Endothelial cell of umbilical vein (primary cell): Measurements from ENCODE around the gene CADM4. TPM values are rescaled to one million over a fixed set of nuclear protein-coding genes. Genes with fewer than 3 reads are reported as not detected.

ENCODE experiments used
- BruUV-seq: library from RNA; stranded (reverse); fragments of 400-500 nt; replicated peaks from 2 replicates; lab custom pipeline; 2021; lab: Mats Ljungman, UMichigan
- CTCF ChIA-PET: fragments of 300-600, 350-600 bp; sonication (Branson Sonifier 250); formaldehyde crosslinking; loops from one replicate; lab custom pipeline; 2021; ENCODE audit warnings: antibody characterized with exemption, inconsistent platforms; lab: Charles Lee
- POLR2A ChIA-PET: fragments of 300-600, 350-600 bp; sonication (Branson Sonifier 250); formaldehyde crosslinking; loops from one replicate; lab custom pipeline; 2021; ENCODE audit warnings: antibody characterized with exemption, inconsistent platforms; lab: Charles Lee
- DNase-seq: peaks from one replicate; pipeline ENCODE4 v3.0.0-alpha.2; 2011; ENCODE audit warnings: low read depth, low spot score
- FAIRE-seq: peaks from 2 replicates; lab custom pipeline; 2011; peaks lifted over from hg19 to GRCh38; lab: Jason Lieb, UNC
- H2AFZ ChIP-seq: 2 replicates; pipeline ENCODE4 v1.6.0; 2012; ENCODE audit warnings: low read depth, low read length, control low read depth, inconsistent platforms
- H3K27ac ChIP-seq: 2 replicates; pipeline ENCODE4 v1.5.1; 2011; ENCODE audit warnings: low read depth, mild to moderate bottlenecking, control low read depth, low read length, moderate library complexity; ENCODE audit not compliant: insufficient read depth
- H3K27me3 ChIP-seq, 2 experiments: 2 replicates each; pipeline versions ENCODE4 v1.6.0 to v1.6.1; 2011; ENCODE audit warnings: low read length in 2 of 2, mixed read lengths in 1 of 2; ENCODE audit not compliant: control insufficient read depth in 2 of 2, insufficient read depth in 2 of 2
- H3K36me3 ChIP-seq, 2 experiments: 2 replicates in 1 of 2; 3 replicates in 1 of 2; pipeline ENCODE4 v1.5.1; 2011; ENCODE audit warnings: low read length in 2 of 2, mild to moderate bottlenecking in 1 of 2, moderate library complexity in 1 of 2; ENCODE audit not compliant: control insufficient read depth in 2 of 2, insufficient read depth in 2 of 2; ENCODE audit errors: extremely low read depth in 1 of 2
- H3K4me1 ChIP-seq: 3 replicates; pipeline ENCODE4 v1.5.1; 2011; ENCODE audit warnings: mild to moderate bottlenecking, low read length; ENCODE audit not compliant: control insufficient read depth, insufficient read depth; ENCODE audit errors: extremely low read depth
- H3K4me2 ChIP-seq: 2 replicates; pipeline ENCODE4 v1.6.1; 2011; ENCODE audit warnings: low read length, control low read depth, mixed read lengths; ENCODE audit not compliant: insufficient read depth
- H3K4me3 ChIP-seq, 3 experiments: fragments of 200-600 bp in 1 of 3; sonication (generic), shearing (Covaris generic) in 1 of 3; replicated peaks in 1 of 3; 2 replicates each; pipeline ENCODE4 v1.5.1; 2011 to 2016; ENCODE audit warnings: control low read depth in 3 of 3, low read length in 3 of 3, mild to moderate bottlenecking in 2 of 3, inconsistent platforms in 1 of 3, low read depth in 1 of 3, moderate library complexity in 1 of 3; ENCODE audit not compliant: insufficient read depth in 1 of 3
- H3K79me2 ChIP-seq: 2 replicates; pipeline ENCODE4 v1.6.0; 2012; ENCODE audit warnings: low read length, inconsistent platforms; ENCODE audit not compliant: control insufficient read depth, insufficient read depth
- H3K9ac ChIP-seq: replicated peaks from 2 replicates; pipeline ENCODE3; 2011; ENCODE audit warnings: low read length, control low read depth; ENCODE audit not compliant: insufficient read depth; ENCODE audit errors: extremely low read depth
- H3K9me1 ChIP-seq: replicated peaks from 3 replicates; pipeline ENCODE4 v1.6.0; 2011; ENCODE audit warnings: mild to moderate bottlenecking, low read length; ENCODE audit not compliant: control insufficient read depth, insufficient read depth; ENCODE audit errors: extremely low read depth
- H3K9me3 ChIP-seq: replicated peaks from 2 replicates; pipeline ENCODE4 v1.5.1; 2012; ENCODE audit warnings: low read length, inconsistent platforms; ENCODE audit not compliant: control insufficient read depth, insufficient read depth
- H4K20me1 ChIP-seq: replicated peaks from 2 replicates; pipeline ENCODE3; 2011; ENCODE audit warnings: mild to moderate bottlenecking, low read length; ENCODE audit not compliant: control insufficient read depth, insufficient read depth; ENCODE audit errors: extremely low read depth
- CTCF ChIP-seq, 2 donors: IDR thresholded peaks; 1 replicate in 1 of 2; 2 replicates in 1 of 2; pipeline ENCODE4 v1.5.1; 2011; ENCODE audit warnings: low read length in 2 of 2, mild to moderate bottlenecking in 2 of 2, moderate library complexity in 2 of 2, control low read depth in 1 of 2, inconsistent platforms in 1 of 2, low read depth in 1 of 2; ENCODE audit not compliant: insufficient read depth in 1 of 2; ENCODE audit errors: extremely low read depth in 1 of 2
- EZH2 ChIP-seq: IDR thresholded peaks from 2 replicates; pipeline ENCODE4 v1.6.1; 2012; ENCODE audit warnings: borderline replicate concordance, low read depth, mild to moderate bottlenecking, moderate library complexity, low read length, inconsistent platforms; ENCODE audit not compliant: severe bottlenecking
- FOS ChIP-seq: IDR thresholded peaks from 2 replicates; pipeline ENCODE4 v1.6.1; 2011; ENCODE audit warnings: mild to moderate bottlenecking, low read length, moderate library complexity, borderline replicate concordance; ENCODE audit not compliant: insufficient read depth
- GATA2 ChIP-seq: IDR thresholded peaks from 2 replicates; pipeline ENCODE4 v1.7.0; 2011; ENCODE audit warnings: low read depth, mild to moderate bottlenecking, moderate library complexity, mixed read lengths, low read length; ENCODE audit not compliant: insufficient read length, insufficient read depth
- JUN ChIP-seq: IDR thresholded peaks from 2 replicates; pipeline ENCODE4 v1.6.1; 2011; ENCODE audit warnings: borderline replicate concordance, low read depth; ENCODE audit not compliant: insufficient read length, insufficient read depth
- MAX ChIP-seq: IDR thresholded peaks from 2 replicates; pipeline ENCODE4 v1.6.1; 2011; ENCODE audit not compliant: insufficient read depth, insufficient read length
- MYC ChIP-seq: IDR thresholded peaks from one replicate; pipeline ENCODE4 v1.6.1; 2011; ENCODE audit warnings: mild to moderate bottlenecking, low read depth, low read length
- POLR2A ChIP-seq: IDR thresholded peaks from 2 replicates; pipeline ENCODE4 v1.6.1; 2012; ENCODE audit warnings: low read depth, mild to moderate bottlenecking, control low read depth, low read length
- POLR2AphosphoS5 ChIP-seq: IDR thresholded peaks from 2 replicates; pipeline ENCODE4 v1.6.1; 2012; ENCODE audit warnings: low read depth, mild to moderate bottlenecking, control low read depth, low read length, moderate library complexity; ENCODE audit not compliant: insufficient read depth
- dilution Hi-C: fragments of 300-500 bp; cut with MboI; formaldehyde crosslinking; loops from one replicate; pipeline ENCODE4 v1.15.0; 2019; ENCODE audit warnings: low sequenced_read_pairs; ENCODE audit not compliant: extremely low pct_ligation_motif_present
- intact Hi-C: fragments of 100-400 bp; cut with micrococcal nuclease; formaldehyde crosslinking; loops from one replicate; pipeline ENCODE4 v1.10.0; 2022
- polyA plus RNA-seq, 4 experiments: library from polyadenylated mRNA; depleted of rRNA in 3 of 4; stranded (reverse) in 3 of 4; unstranded in 1 of 4; fragments of >200 nt; gene quantifications; 2 replicates each; pipeline versions ENCODE4 v1.2.1 to v1.2.3, GENCODE V29; 2011 to 2012; ENCODE audit warnings: missing spikeins in 1 of 4
- total RNA-seq: library from RNA; stranded (reverse); gene quantifications from 2 replicates; pipeline ENCODE4 v1.2.3, GENCODE V29; 2021

The CADM4 gene
- total and polyA plus RNA-seq, 2 donors (not counting 3 experiments of a cell fraction or from before 2014, with no cell fraction given), result 5.0 to 7.5 TPM

GRCh38 chr19:43634872-43635560 lies 4.6 kb downstream of the CADM4 start:
- dilution Hi-C loops, result no loop called here
- H3K9ac ChIP-seq, result no peak overlapping the region
- H3K9me1 ChIP-seq, result no peaks in the 10 kb centered on the region

More at GRCh38 chr19:43634872-43635560, 4.6 kb downstream of the CADM4 start:
- H3K4me3 ChIP-seq, result no peak overlapping the region
- H3K27me3 ChIP-seq, result peaks cover 11 to 21% of the 10 kb centered on the region in 2 experiments
- no peaks in the 10 kb centered on the region for H4K20me1 ChIP-seq
- intact Hi-C loops, result no loop called here
- peaks cover 2% of the 10 kb centered on the region for H3K4me1 ChIP-seq
- no TSS peak for BruUV-seq
- H3K9me3 ChIP-seq, result no peaks in the 10 kb centered on the region
- TF ChIP-seq POLR2AphosphoS5, result no peak
- no peak for TF ChIP-seq CTCF (IDR thresholded peaks at IDR 0.05; ENCODE audit: extremely low read depth in 1 of 2, insufficient read depth in 1 of 2, low read depth in 1 of 2, low read length in 2 of 2)
- no peak for TF ChIP-seq MYC
- TF ChIP-seq POLR2A, result no peak
- no peak for TF ChIP-seq GATA2
- no peak for TF ChIP-seq FOS
- TF ChIP-seq JUN, result no peak
- TF ChIP-seq MAX, result no peak
- no peak for TF ChIP-seq EZH2
- POLR2A ChIA-PET, result no interaction called here
- no peak overlapping the region for H2AFZ ChIP-seq
- no peak for DNase-seq
- no peaks in the 10 kb centered on the region for H3K36me3 ChIP-seq
- H3K27ac ChIP-seq, result no peak overlapping the region
- H3K4me2 ChIP-seq, result no peak overlapping the region
- FAIRE-seq, result no peak
- no peaks in the 10 kb centered on the region for H3K79me2 ChIP-seq
- CTCF ChIA-PET, result no interaction called here
